WTC11 (cell line): ENCODE results near the gene CCDC12. TPM values are rescaled to one million over a fixed set of nuclear protein-coding genes. Genes with fewer than 3 reads are reported as not detected.

Experiments
- ATAC-seq: fragments of 200-7000 bp; cut with Tn5 transposase; 2 replicates; pipeline ENCODE4 v1.10.0; 2021; ENCODE audit warnings: mild to moderate bottlenecking, moderate library complexity
- CTCF ChIA-PET: fragments of 300-600 bp; sonication (Branson Sonifier 250); formaldehyde crosslinking; loops from one replicate; lab custom pipeline; 2021; ENCODE audit warnings: antibody characterized with exemption; lab: Charles Lee
- POLR2A ChIA-PET: fragments of 350-600 bp; sonication (Branson Sonifier 250); formaldehyde crosslinking; loops from one replicate; lab custom pipeline; 2021; ENCODE audit warnings: antibody characterized with exemption; lab: Charles Lee
- DNase-seq: peaks from one replicate; pipeline ENCODE4 v3.0.0; 2021; ENCODE audit warnings: low spot score
- H3K27ac Mint-ChIP-seq: 2 replicates; pipeline ENCODE4 v1.8.0; 2021; ENCODE audit warnings: mixed read lengths
- H3K27me3 Mint-ChIP-seq: 2 replicates; pipeline ENCODE4 v1.8.0; 2021; ENCODE audit warnings: low read depth, mild to moderate bottlenecking, moderate library complexity, mixed read lengths
- H3K36me3 Mint-ChIP-seq: 2 replicates; pipeline ENCODE4 v1.8.0; 2021; ENCODE audit warnings: mixed read lengths
- H3K4me1 Mint-ChIP-seq: 2 replicates; pipeline ENCODE4 v1.8.0; 2022; ENCODE audit warnings: mixed read lengths
- H3K4me3 Mint-ChIP-seq: 2 replicates; pipeline ENCODE4 v1.8.0; 2021; ENCODE audit warnings: mild to moderate bottlenecking, moderate library complexity, mixed read lengths
- H3K9me3 Mint-ChIP-seq: 2 replicates; pipeline ENCODE4 v1.8.0; 2021; ENCODE audit warnings: mixed read lengths
- CBFB ChIP-seq: sonication (generic); formaldehyde crosslinking; IDR thresholded peaks from 2 replicates; pipeline ENCODE4 v1.8.1; 2022; ENCODE audit warnings: mild to moderate bottlenecking, low read depth, missing genetic modification reagents
- ELF4 ChIP-seq: sonication (generic); formaldehyde crosslinking; IDR thresholded peaks from 2 replicates; pipeline ENCODE4 v1.8.1; 2022; ENCODE audit warnings: low read depth, mild to moderate bottlenecking, moderate library complexity, missing genetic modification reagents
- FOXP1 ChIP-seq: sonication (generic); formaldehyde crosslinking; IDR thresholded peaks from 2 replicates; pipeline ENCODE4 v1.8.0; 2022; ENCODE audit warnings: missing genetic modification reagents, mild to moderate bottlenecking, moderate library complexity, borderline replicate concordance
- HMGA2 ChIP-seq: fragments of 250-450 bp; sonication (Bioruptor Pico); IDR thresholded peaks from 2 replicates; pipeline ENCODE4 v1.4.0; 2021; ENCODE audit warnings: mild to moderate bottlenecking, moderate library complexity
- MYBL2 ChIP-seq: sonication (generic); formaldehyde crosslinking; IDR thresholded peaks from 2 replicates; pipeline ENCODE4 v1.8.1; 2023; ENCODE audit warnings: mild to moderate bottlenecking, moderate library complexity, missing genetic modification reagents
- NFATC4 ChIP-seq: fragments of 250-450 bp; sonication (Bioruptor Pico); IDR thresholded peaks from 2 replicates; pipeline ENCODE4 v1.9.0; 2021; ENCODE audit warnings: mild to moderate bottlenecking
- NFE2L1 ChIP-seq: sonication (generic); formaldehyde crosslinking; IDR thresholded peaks from 2 replicates; pipeline ENCODE4 v1.8.1; 2023; ENCODE audit warnings: missing genetic modification reagents
- OVOL2 ChIP-seq: fragments of 250-450 bp; sonication (Bioruptor Pico); IDR thresholded peaks from 2 replicates; pipeline ENCODE4 v1.9.0; 2021; ENCODE audit warnings: mild to moderate bottlenecking, borderline replicate concordance
- ZNF138 ChIP-seq: sonication (generic); formaldehyde crosslinking; conservative IDR thresholded peaks from 2 replicates; pipeline ENCODE4 v1.8.1; 2022; ENCODE audit warnings: mild to moderate bottlenecking, moderate library complexity, missing genetic modification reagents
- ZNF219 ChIP-seq: sonication (generic); formaldehyde crosslinking; IDR thresholded peaks from 2 replicates; pipeline ENCODE4 v1.8.0; 2023; ENCODE audit warnings: missing genetic modification reagents, mild to moderate bottlenecking, borderline replicate concordance
- ZNF423 ChIP-seq: fragments of 250-450 bp; sonication (Bioruptor Pico); IDR thresholded peaks from 2 replicates; pipeline ENCODE4 v2.1.2; 2022; ENCODE audit warnings: mild to moderate bottlenecking, moderate library complexity
- total RNA-seq: library from RNA; stranded (reverse); gene quantifications from 3 replicates; pipeline ENCODE4 v1.2.3, GENCODE V29; 2021
- TF ChIP-seq, protein P1 (sequence below): sonication (generic); formaldehyde crosslinking; IDR thresholded peaks from 2 replicates; pipeline ENCODE4 v1.8.0; 2022; ENCODE audit warnings: mild to moderate bottlenecking, missing genetic modification reagents
- TF ChIP-seq, protein P2 (sequence below): sonication (generic); formaldehyde crosslinking; IDR thresholded peaks from 2 replicates; pipeline ENCODE4 v1.8.0; 2023; ENCODE audit warnings: missing genetic modification reagents, mild to moderate bottlenecking, borderline replicate concordance
- TF ChIP-seq, protein P3 (sequence below): sonication (generic); formaldehyde crosslinking; IDR thresholded peaks from 2 replicates; pipeline ENCODE4 v1.8.0; 2023; ENCODE audit warnings: missing genetic modification reagents
- TF ChIP-seq, protein P4 (sequence below): sonication (generic); formaldehyde crosslinking; IDR thresholded peaks from 2 replicates; pipeline ENCODE4 v1.8.1; 2023; ENCODE audit warnings: mild to moderate bottlenecking, missing genetic modification reagents
- TF ChIP-seq, protein P5 (sequence below): fragments of 250-450 bp; sonication (Bioruptor Pico); IDR thresholded peaks from 2 replicates; pipeline ENCODE4 v1.9.0; 2021; ENCODE audit warnings: mild to moderate bottlenecking
- TF ChIP-seq, protein P6 (sequence below): fragments of 250-450 bp; sonication (Bioruptor Pico); IDR thresholded peaks from 2 replicates; pipeline ENCODE4 v1.8.0; 2021; ENCODE audit warnings: mild to moderate bottlenecking
- TF ChIP-seq, protein P7 (sequence below): sonication (generic); formaldehyde crosslinking; IDR thresholded peaks from 2 replicates; pipeline ENCODE4 v1.8.1; 2023; ENCODE audit warnings: mild to moderate bottlenecking, missing genetic modification reagents, moderate library complexity
- TF ChIP-seq, protein P8 (sequence below): sonication (generic); formaldehyde crosslinking; IDR thresholded peaks from 2 replicates; pipeline ENCODE4 v1.8.1; 2023; ENCODE audit warnings: mild to moderate bottlenecking, missing genetic modification reagents, moderate library complexity

The CCDC12 gene
- total RNA-seq, 1 experiment from 2014 or later: 59.1 TPM

DNA sequence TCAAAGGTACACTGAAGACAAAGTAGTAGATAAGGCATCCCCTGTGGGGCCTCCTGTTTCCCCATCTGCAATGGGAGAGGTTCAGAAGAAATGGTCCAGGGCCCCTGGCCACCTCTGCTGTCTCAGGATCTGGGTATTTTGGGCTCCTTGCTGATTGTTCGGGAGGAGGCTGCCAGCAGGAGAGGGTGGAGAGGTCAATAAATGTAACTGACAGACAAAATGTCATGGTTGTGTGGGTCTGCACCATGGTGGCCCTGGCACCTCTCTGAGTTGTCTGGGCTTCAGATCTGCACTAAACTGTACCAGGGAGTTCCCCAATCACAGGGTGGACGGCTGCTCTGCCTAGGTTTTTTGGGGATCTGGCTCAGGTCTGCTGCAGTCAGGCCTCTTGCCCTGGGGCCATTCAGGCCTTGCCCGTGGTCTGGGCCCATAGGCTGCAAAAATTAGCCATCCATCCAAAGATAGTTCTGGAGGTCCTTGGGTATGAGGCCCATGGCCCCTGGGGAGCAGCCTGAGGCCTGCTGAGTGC is 10.3 kb upstream of the CCDC12 start:
- no peak overlapping the region; the same call in 1 of the 2 replicates for H3K4me3 Mint-ChIP-seq
- POLR2A ChIA-PET: no interaction called here
- no peak for ATAC-seq
- no peaks in the 10 kb centered on the region for H3K27me3 Mint-ChIP-seq
- no peaks in the 10 kb centered on the region for H3K9me3 Mint-ChIP-seq
- DNase-seq: no peak
- H3K36me3 Mint-ChIP-seq: peaks cover 5% of the 10 kb centered on the region; the same call in 1 of the 2 replicates
- H3K4me1 Mint-ChIP-seq: peaks cover 39% of the 10 kb centered on the region
- CTCF ChIA-PET: interaction anchor here (0.6 to 2.8 kb wide), 8 partner anchors 10 to 138 kb away, joined by 3 to 21 read pairs (median 5); partner anchors contain the start of gene CCDC12
- no peak overlapping the region for H3K27ac Mint-ChIP-seq
- no peak for TF ChIP-seq ELF4 (CRISPR knock-in tag)
- TF ChIP-seq, protein P1, sequence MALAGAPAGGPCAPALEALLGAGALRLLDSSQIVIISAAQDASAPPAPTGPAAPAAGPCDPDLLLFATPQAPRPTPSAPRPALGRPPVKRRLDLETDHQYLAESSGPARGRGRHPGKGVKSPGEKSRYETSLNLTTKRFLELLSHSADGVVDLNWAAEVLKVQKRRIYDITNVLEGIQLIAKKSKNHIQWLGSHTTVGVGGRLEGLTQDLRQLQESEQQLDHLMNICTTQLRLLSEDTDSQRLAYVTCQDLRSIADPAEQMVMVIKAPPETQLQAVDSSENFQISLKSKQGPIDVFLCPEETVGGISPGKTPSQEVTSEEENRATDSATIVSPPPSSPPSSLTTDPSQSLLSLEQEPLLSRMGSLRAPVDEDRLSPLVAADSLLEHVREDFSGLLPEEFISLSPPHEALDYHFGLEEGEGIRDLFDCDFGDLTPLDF (CRISPR knock-in tag): no peak
- TF ChIP-seq, protein P2, sequence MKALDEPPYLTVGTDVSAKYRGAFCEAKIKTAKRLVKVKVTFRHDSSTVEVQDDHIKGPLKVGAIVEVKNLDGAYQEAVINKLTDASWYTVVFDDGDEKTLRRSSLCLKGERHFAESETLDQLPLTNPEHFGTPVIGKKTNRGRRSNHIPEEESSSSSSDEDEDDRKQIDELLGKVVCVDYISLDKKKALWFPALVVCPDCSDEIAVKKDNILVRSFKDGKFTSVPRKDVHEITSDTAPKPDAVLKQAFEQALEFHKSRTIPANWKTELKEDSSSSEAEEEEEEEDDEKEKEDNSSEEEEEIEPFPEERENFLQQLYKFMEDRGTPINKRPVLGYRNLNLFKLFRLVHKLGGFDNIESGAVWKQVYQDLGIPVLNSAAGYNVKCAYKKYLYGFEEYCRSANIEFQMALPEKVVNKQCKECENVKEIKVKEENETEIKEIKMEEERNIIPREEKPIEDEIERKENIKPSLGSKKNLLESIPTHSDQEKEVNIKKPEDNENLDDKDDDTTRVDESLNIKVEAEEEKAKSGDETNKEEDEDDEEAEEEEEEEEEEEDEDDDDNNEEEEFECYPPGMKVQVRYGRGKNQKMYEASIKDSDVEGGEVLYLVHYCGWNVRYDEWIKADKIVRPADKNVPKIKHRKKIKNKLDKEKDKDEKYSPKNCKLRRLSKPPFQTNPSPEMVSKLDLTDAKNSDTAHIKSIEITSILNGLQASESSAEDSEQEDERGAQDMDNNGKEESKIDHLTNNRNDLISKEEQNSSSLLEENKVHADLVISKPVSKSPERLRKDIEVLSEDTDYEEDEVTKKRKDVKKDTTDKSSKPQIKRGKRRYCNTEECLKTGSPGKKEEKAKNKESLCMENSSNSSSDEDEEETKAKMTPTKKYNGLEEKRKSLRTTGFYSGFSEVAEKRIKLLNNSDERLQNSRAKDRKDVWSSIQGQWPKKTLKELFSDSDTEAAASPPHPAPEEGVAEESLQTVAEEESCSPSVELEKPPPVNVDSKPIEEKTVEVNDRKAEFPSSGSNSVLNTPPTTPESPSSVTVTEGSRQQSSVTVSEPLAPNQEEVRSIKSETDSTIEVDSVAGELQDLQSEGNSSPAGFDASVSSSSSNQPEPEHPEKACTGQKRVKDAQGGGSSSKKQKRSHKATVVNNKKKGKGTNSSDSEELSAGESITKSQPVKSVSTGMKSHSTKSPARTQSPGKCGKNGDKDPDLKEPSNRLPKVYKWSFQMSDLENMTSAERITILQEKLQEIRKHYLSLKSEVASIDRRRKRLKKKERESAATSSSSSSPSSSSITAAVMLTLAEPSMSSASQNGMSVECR (CRISPR knock-in tag): no peak
- TF ChIP-seq, protein P3, sequence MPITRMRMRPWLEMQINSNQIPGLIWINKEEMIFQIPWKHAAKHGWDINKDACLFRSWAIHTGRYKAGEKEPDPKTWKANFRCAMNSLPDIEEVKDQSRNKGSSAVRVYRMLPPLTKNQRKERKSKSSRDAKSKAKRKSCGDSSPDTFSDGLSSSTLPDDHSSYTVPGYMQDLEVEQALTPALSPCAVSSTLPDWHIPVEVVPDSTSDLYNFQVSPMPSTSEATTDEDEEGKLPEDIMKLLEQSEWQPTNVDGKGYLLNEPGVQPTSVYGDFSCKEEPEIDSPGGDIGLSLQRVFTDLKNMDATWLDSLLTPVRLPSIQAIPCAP (CRISPR knock-in tag): no peak
- TF ChIP-seq, protein P4, sequence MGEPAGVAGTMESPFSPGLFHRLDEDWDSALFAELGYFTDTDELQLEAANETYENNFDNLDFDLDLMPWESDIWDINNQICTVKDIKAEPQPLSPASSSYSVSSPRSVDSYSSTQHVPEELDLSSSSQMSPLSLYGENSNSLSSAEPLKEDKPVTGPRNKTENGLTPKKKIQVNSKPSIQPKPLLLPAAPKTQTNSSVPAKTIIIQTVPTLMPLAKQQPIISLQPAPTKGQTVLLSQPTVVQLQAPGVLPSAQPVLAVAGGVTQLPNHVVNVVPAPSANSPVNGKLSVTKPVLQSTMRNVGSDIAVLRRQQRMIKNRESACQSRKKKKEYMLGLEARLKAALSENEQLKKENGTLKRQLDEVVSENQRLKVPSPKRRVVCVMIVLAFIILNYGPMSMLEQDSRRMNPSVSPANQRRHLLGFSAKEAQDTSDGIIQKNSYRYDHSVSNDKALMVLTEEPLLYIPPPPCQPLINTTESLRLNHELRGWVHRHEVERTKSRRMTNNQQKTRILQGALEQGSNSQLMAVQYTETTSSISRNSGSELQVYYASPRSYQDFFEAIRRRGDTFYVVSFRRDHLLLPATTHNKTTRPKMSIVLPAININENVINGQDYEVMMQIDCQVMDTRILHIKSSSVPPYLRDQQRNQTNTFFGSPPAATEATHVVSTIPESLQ (CRISPR knock-in tag): no peak
- TF ChIP-seq ZNF423: no peak
- TF ChIP-seq CBFB (CRISPR knock-in tag): no peak
- TF ChIP-seq OVOL2 (CRISPR knock-in tag): no peak
- TF ChIP-seq HMGA2 (CRISPR knock-in tag): no peak
- TF ChIP-seq FOXP1: no peak
- no peak for TF ChIP-seq MYBL2 (CRISPR knock-in tag)

DNA sequence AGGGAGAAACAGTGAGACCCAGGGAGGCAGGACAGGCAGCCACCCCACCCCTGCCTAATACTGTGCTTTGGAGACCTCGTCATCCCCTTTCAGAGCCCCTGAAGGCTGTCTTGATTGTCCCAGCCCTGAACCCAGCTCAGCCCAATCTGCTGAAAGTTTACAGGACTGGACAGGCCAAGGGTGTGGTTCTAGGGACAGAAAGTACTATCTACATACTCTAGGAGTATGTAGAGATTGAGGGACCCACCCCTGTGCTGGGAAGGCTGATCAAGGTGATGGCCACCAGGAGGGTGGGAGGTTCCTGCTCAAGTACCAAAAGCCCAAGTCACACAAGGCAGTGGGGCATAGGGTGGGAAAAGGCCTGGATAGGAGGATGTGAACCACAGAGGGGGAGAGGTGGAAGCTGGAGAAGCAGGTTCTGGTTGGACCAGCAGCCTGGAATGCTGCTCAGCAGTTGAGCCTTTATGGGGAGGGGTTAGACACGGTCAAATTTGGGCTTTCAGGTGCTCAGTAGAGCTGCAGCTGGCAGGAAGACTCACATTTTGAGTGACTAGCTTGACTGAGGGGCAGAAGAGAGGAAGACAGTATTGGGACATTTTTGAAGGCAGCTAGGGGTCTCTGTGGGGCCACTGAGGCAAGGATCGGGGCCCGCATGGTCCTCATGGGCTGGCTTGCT is 9.6 kb upstream of the CCDC12 start:
- POLR2A ChIA-PET: no interaction called here
- no peak for DNase-seq
- peaks cover 44% of the 10 kb centered on the region for H3K4me1 Mint-ChIP-seq
- no peak overlapping the region for H3K27ac Mint-ChIP-seq
- no peaks in the 10 kb centered on the region for H3K9me3 Mint-ChIP-seq
- no peaks in the 10 kb centered on the region for H3K27me3 Mint-ChIP-seq
- ATAC-seq: no peak
- peaks cover 5% of the 10 kb centered on the region; the same call in 1 of the 2 replicates for H3K36me3 Mint-ChIP-seq
- no peak overlapping the region for H3K4me3 Mint-ChIP-seq
- CTCF ChIA-PET: no interaction called here
- no peak for TF ChIP-seq NFE2L1 (CRISPR knock-in tag)
- TF ChIP-seq ZNF423: no peak
- TF ChIP-seq, protein P5, sequence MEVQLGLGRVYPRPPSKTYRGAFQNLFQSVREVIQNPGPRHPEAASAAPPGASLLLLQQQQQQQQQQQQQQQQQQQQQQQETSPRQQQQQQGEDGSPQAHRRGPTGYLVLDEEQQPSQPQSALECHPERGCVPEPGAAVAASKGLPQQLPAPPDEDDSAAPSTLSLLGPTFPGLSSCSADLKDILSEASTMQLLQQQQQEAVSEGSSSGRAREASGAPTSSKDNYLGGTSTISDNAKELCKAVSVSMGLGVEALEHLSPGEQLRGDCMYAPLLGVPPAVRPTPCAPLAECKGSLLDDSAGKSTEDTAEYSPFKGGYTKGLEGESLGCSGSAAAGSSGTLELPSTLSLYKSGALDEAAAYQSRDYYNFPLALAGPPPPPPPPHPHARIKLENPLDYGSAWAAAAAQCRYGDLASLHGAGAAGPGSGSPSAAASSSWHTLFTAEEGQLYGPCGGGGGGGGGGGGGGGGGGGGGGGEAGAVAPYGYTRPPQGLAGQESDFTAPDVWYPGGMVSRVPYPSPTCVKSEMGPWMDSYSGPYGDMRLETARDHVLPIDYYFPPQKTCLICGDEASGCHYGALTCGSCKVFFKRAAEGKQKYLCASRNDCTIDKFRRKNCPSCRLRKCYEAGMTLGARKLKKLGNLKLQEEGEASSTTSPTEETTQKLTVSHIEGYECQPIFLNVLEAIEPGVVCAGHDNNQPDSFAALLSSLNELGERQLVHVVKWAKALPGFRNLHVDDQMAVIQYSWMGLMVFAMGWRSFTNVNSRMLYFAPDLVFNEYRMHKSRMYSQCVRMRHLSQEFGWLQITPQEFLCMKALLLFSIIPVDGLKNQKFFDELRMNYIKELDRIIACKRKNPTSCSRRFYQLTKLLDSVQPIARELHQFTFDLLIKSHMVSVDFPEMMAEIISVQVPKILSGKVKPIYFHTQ (CRISPR knock-in tag): no peak
- TF ChIP-seq HMGA2 (CRISPR knock-in tag): no peak
- TF ChIP-seq, protein P6, sequence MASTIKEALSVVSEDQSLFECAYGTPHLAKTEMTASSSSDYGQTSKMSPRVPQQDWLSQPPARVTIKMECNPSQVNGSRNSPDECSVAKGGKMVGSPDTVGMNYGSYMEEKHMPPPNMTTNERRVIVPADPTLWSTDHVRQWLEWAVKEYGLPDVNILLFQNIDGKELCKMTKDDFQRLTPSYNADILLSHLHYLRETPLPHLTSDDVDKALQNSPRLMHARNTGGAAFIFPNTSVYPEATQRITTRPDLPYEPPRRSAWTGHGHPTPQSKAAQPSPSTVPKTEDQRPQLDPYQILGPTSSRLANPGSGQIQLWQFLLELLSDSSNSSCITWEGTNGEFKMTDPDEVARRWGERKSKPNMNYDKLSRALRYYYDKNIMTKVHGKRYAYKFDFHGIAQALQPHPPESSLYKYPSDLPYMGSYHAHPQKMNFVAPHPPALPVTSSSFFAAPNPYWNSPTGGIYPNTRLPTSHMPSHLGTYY: no peak
- TF ChIP-seq OVOL2 (CRISPR knock-in tag): no peak
- TF ChIP-seq NFATC4 (CRISPR knock-in tag): no peak
- TF ChIP-seq, protein P7, sequence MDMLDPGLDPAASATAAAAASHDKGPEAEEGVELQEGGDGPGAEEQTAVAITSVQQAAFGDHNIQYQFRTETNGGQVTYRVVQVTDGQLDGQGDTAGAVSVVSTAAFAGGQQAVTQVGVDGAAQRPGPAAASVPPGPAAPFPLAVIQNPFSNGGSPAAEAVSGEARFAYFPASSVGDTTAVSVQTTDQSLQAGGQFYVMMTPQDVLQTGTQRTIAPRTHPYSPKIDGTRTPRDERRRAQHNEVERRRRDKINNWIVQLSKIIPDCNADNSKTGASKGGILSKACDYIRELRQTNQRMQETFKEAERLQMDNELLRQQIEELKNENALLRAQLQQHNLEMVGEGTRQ (CRISPR knock-in tag): no peak
- TF ChIP-seq, protein P8, sequence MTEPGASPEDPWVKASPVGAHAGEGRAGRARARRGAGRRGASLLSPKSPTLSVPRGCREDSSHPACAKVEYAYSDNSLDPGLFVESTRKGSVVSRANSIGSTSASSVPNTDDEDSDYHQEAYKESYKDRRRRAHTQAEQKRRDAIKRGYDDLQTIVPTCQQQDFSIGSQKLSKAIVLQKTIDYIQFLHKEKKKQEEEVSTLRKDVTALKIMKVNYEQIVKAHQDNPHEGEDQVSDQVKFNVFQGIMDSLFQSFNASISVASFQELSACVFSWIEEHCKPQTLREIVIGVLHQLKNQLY (CRISPR knock-in tag): no peak
- TF ChIP-seq CBFB (CRISPR knock-in tag): no peak
- TF ChIP-seq ZNF219 (CRISPR knock-in tag): no peak
- TF ChIP-seq ZNF138: no peak
